ENCODE measurements around the gene APBA2. TPM values are rescaled to one million over a fixed set of nuclear protein-coding genes. Genes with fewer than 3 reads are reported as not detected.

Gene APBA2
- total and polyA plus RNA-seq, 10 of the 15 experiments (the other 5 are each of a cell fraction or from before 2014, with no cell fraction given), result 0.06 to 0.26 (median 0.07) TPM; not detected in 7

DNA sequence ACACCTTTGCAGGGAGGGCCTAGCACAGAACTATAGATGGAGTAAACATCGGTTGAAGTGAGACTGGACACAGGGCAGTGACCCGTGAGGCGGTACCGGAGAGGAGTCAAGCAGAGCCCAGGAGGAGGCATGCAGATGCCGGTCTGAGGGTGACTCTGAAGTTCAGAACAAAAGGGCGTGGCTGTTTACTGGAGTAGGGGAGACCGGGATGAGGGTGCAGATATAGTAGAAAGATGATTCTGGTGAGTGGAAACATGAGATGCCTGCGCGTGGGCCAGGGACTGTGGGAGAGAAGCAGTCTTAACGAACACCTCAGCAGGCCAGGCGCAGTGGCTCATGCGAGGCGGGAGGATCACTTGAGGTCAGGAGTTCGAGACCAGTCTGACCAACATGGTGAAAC is 270.7 kb downstream of the APBA2 start (continued):
- TF ChIP-seq, protein P1, sequence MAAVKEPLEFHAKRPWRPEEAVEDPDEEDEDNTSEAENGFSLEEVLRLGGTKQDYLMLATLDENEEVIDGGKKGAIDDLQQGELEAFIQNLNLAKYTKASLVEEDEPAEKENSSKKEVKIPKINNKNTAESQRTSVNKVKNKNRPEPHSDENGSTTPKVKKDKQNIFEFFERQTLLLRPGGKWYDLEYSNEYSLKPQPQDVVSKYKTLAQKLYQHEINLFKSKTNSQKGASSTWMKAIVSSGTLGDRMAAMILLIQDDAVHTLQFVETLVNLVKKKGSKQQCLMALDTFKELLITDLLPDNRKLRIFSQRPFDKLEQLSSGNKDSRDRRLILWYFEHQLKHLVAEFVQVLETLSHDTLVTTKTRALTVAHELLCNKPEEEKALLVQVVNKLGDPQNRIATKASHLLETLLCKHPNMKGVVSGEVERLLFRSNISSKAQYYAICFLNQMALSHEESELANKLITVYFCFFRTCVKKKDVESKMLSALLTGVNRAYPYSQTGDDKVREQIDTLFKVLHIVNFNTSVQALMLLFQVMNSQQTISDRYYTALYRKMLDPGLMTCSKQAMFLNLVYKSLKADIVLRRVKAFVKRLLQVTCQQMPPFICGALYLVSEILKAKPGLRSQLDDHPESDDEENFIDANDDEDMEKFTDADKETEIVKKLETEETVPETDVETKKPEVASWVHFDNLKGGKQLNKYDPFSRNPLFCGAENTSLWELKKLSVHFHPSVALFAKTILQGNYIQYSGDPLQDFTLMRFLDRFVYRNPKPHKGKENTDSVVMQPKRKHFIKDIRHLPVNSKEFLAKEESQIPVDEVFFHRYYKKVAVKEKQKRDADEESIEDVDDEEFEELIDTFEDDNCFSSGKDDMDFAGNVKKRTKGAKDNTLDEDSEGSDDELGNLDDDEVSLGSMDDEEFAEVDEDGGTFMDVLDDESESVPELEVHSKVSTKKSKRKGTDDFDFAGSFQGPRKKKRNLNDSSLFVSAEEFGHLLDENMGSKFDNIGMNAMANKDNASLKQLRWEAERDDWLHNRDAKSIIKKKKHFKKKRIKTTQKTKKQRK (IDR thresholded peaks at IDR 0.05; ENCODE audit: low read depth, low read length), result no peak
- TF ChIP-seq NBN (IDR thresholded peaks at IDR 0.05) (no peak), ESRRA (IDR thresholded peaks at IDR 0.05; ENCODE audit: low read length) (no peak), PKNOX1 (IDR thresholded peaks at IDR 0.05) (no peak), TBL1XR1 (IDR thresholded peaks at IDR 0.05; ENCODE audit: low read depth, low read length) (no peak), BACH1 (IDR thresholded peaks at IDR 0.05; ENCODE audit: borderline replicate concordance) (no peak), MTA2 (IDR thresholded peaks at IDR 0.05; ENCODE audit: low read depth) (no peak)

GRCh38 chr15:29159771-29160455 is 274.1 kb downstream of the APBA2 start:
- ATAC-seq, result no peak
- in situ Hi-C loops (cut with MboI) (loop anchor here (10.0 kb wide), 1 partner anchor 65 kb away; no protein-coding TSS in a partner anchor), intact Hi-C loops (cut with micrococcal nuclease; ENCODE audit: unreplicated experiment) (no loop called here)
- Histone ChIP-seq H3K4me2 (ENCODE audit: control insufficient read depth, insufficient read depth) (no peak overlapping the region), H3K36me3 (ENCODE audit: control insufficient read depth in 2 of 2, insufficient read depth in 2 of 2, low read length in 1 of 2) (no peaks in the 10 kb centered on the region), H3K79me2 (ENCODE audit: control insufficient read depth, insufficient read depth, low read length) (no peaks in the 10 kb centered on the region), H4K20me1 (ENCODE audit: control insufficient read depth, insufficient read depth) (no peaks in the 10 kb centered on the region), H3K9me3 (replicated peaks; ENCODE audit: control insufficient read depth, insufficient read depth, low read length) (no peaks in the 10 kb centered on the region; the same call in 2 of the 3 replicates), H2AFZ (ENCODE audit: control insufficient read depth, low read depth, low read length) (no peak overlapping the region), H3K4me3 (no peak overlapping the region), H3K9ac (ENCODE audit: control insufficient read depth, insufficient read depth, low read length) (no peak overlapping the region), H3K27me3 (replicated peaks in 1 of 2; ENCODE audit: control insufficient read depth in 2 of 2, insufficient read depth in 2 of 2, low read length in 1 of 2) (no peaks in the 10 kb centered on the region), H3K4me1 (ENCODE audit: control insufficient read depth, insufficient read depth, low read length) (no peaks in the 10 kb centered on the region), H3K27ac (ENCODE audit: control insufficient read depth, insufficient read depth) (no peak overlapping the region)
- no peak for FAIRE-seq
- ChIA-PET POLR2A (no interaction called here), SMC1A (ENCODE audit: uncharacterized antibody, unreplicated experiment) (no interaction called here), RAD21 (ENCODE audit: unreplicated experiment) (no interaction called here), CTCF (no interaction called here)
- no peak for TF ChIP-seq SREBF1 (IDR thresholded peaks at IDR 0.05; ENCODE audit: low read length)
- TF ChIP-seq RAD51 (IDR thresholded peaks at IDR 0.05), result no peak
- TF ChIP-seq SMC3 (IDR thresholded peaks at IDR 0.05; ENCODE audit: borderline replicate concordance, low read length), result no peak
- no peak for TF ChIP-seq ZBED1 (IDR thresholded peaks at IDR 0.05; ENCODE audit: borderline replicate concordance)
- no peak for TF ChIP-seq SRF (IDR thresholded peaks at IDR 0.05; ENCODE audit: low read depth in 2 of 2, low read length in 2 of 2)
- TF ChIP-seq, protein P2, sequence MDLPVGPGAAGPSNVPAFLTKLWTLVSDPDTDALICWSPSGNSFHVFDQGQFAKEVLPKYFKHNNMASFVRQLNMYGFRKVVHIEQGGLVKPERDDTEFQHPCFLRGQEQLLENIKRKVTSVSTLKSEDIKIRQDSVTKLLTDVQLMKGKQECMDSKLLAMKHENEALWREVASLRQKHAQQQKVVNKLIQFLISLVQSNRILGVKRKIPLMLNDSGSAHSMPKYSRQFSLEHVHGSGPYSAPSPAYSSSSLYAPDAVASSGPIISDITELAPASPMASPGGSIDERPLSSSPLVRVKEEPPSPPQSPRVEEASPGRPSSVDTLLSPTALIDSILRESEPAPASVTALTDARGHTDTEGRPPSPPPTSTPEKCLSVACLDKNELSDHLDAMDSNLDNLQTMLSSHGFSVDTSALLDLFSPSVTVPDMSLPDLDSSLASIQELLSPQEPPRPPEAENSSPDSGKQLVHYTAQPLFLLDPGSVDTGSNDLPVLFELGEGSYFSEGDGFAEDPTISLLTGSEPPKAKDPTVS (IDR thresholded peaks at IDR 0.05; ENCODE audit: low read depth, low read length), result no peak
- WGBS (ENCODE audit: insufficient coverage, insufficient replicate concordance, low lambda C conversion rate, missing lambda C conversion rate), result 71% methylated on average over 31 of the region's 31 CpGs
- DNase-seq (ENCODE audit: low read depth, low spot score), result no peak
- BruUV-seq (replicated peaks), result no TSS peak
